Vagina (tissue), 2 donors: ENCODE measurements around the gene BCL6. TPM values are rescaled to one million over a fixed set of nuclear protein-coding genes. Genes with fewer than 3 reads are reported as not detected.
A peak's percentile ranks its signal among the peaks of the same experiment; 100 is the strongest.

Experiments used
- DNase-seq, 2 donors: peaks; one replicate each; pipeline ENCODE4 v3.0.0-alpha.2; 2017; ENCODE audit errors: extremely low spot score in 2 of 2
- H3K27ac ChIP-seq: fragments of 200-600 bp; sonication (generic); one replicate; pipeline ENCODE4 v1.5.1; 2019
- H3K27me3 ChIP-seq: fragments of 200-600 bp; sonication (generic); one replicate; pipeline ENCODE4 v1.5.1; 2019
- H3K36me3 ChIP-seq, 2 donors: fragments of 200-600 bp; sonication (generic); one replicate each; pipeline ENCODE4 v1.5.1; 2017 to 2019
- H3K4me1 ChIP-seq: fragments of 200-600 bp; sonication (generic); one replicate; pipeline ENCODE4 v1.5.1; 2019
- H3K4me3 ChIP-seq, 2 donors: fragments of 200-600 bp; sonication (generic); 1 replicate in 1 of 2; 2 replicates in 1 of 2; pipeline ENCODE4 v1.5.1; 2016 to 2019
- H3K9me3 ChIP-seq: fragments of 200-600 bp; sonication (generic); one replicate; pipeline ENCODE4 v1.5.1; 2019
- CTCF ChIP-seq, 3 experiments: fragments of 450-650 bp in 2 of 3; fragments of 200-600 bp in 1 of 3; sonication (generic) in 1 of 3; IDR thresholded peaks; one replicate each; pipeline ENCODE4 v1.5.1; 2017 to 2019; ENCODE audit warnings: antibody characterized with exemption in 3 of 3, mild to moderate bottlenecking in 2 of 3, moderate library complexity in 2 of 3
- POLR2A ChIP-seq, 2 donors: fragments of 450-650 bp; IDR thresholded peaks; one replicate each; pipeline ENCODE4 v1.6.1; 2017; ENCODE audit warnings: antibody characterized with exemption in 2 of 2, mild to moderate bottlenecking in 2 of 2, moderate library complexity in 2 of 2
- POLR2AphosphoS5 ChIP-seq, 2 donors: sonication (generic); formaldehyde crosslinking; IDR thresholded peaks; one replicate each; pipeline ENCODE4 v1.9.0; 2017; ENCODE audit warnings: antibody characterized with exemption in 2 of 2, mild to moderate bottlenecking in 2 of 2, low read depth in 1 of 2; ENCODE audit not compliant: insufficient read depth in 1 of 2
- intact Hi-C: fragments of 100-400 bp; cut with DNase I; formaldehyde crosslinking; loops from one replicate; pipeline ENCODE4 v1.15.1; 2023
- total RNA-seq: library from RNA; depleted of rRNA; stranded (reverse); fragments of >200 nt; gene quantifications from one replicate; pipeline ENCODE4 v1.2.3, GENCODE V29; 2016

BCL6 gene
- total RNA-seq, 1 donor from 2014 or later: 133 TPM

- intact Hi-C loops: loop anchor here (5.0 to 10.0 kb wide), 4 partner anchors 410 to 1042 kb away; partner anchors contain the start of gene LPP
- H3K9me3 ChIP-seq: no peaks in the 10 kb centered on the region
- H3K27me3 ChIP-seq: no peaks in the 10 kb centered on the region
- TF ChIP-seq POLR2AphosphoS5 (IDR thresholded peaks at IDR 0.05; ENCODE audit: insufficient read depth in 1 of 2, low read depth in 1 of 2) (no peak), CTCF (IDR thresholded peaks at IDR 0.05) (no peak), POLR2A (IDR thresholded peaks at IDR 0.05) (no peak)
- peak overlapping the region; percentile 52 to 77 for H3K4me3 ChIP-seq
- peaks cover 16% of the 10 kb centered on the region for H3K4me1 ChIP-seq
- H3K36me3 ChIP-seq: no peaks in the 10 kb centered on the region
- DNase-seq: no peak
- peak overlapping the region; percentile 99 for H3K27ac ChIP-seq
Observed at GRCh38 chr3:187742351-187743171, 2.7 kb downstream of the BCL6 start.

GRCh38 chr3:187741403-187742350 is 3.6 kb downstream of the BCL6 start:
- Histone ChIP-seq H3K4me3 (peak overlapping the region; percentile 52 to 77), H3K4me1 (peaks cover 16% of the 10 kb centered on the region), H3K9me3 (no peaks in the 10 kb centered on the region), H3K27ac (peak overlapping the region; percentile 99), H3K36me3 (no peaks in the 10 kb centered on the region), H3K27me3 (no peaks in the 10 kb centered on the region)
- TF ChIP-seq POLR2AphosphoS5 (IDR thresholded peaks at IDR 0.05; ENCODE audit: insufficient read depth in 1 of 2, low read depth in 1 of 2) (peak in 1 of 2 donors; percentile 74), CTCF (IDR thresholded peaks at IDR 0.05) (peak; percentile 44 to 89 (median 44)), POLR2A (IDR thresholded peaks at IDR 0.05) (no peak)
- intact Hi-C loops: loop anchor here (5.0 to 10.0 kb wide), 4 partner anchors 411 to 1043 kb away; partner anchors contain the start of gene LPP
- DNase-seq: peak in 1 of 2 donors; percentile 88

- Histone ChIP-seq H3K4me1 (peaks cover 26% of the 10 kb centered on the region), H3K4me3 (peak overlapping the region; percentile 52 to 77), H3K36me3 (no peaks in the 10 kb centered on the region), H3K27ac (peak overlapping the region; percentile 99), H3K27me3 (no peaks in the 10 kb centered on the region), H3K9me3 (no peaks in the 10 kb centered on the region)
- peak in 1 of 2 donors; percentile 90 for DNase-seq
- TF ChIP-seq CTCF (IDR thresholded peaks at IDR 0.05): peak; percentile 80 to 93 (median 82)
- peak; percentile 21 to 68 for TF ChIP-seq POLR2AphosphoS5 (IDR thresholded peaks at IDR 0.05; ENCODE audit: insufficient read depth in 1 of 2, low read depth in 1 of 2)
- no peak for TF ChIP-seq POLR2A (IDR thresholded peaks at IDR 0.05)
- intact Hi-C loops: loop anchor here (5.0 to 10.0 kb wide), 4 partner anchors 412 to 1044 kb away; partner anchors contain the start of gene LPP
Observed at GRCh38 chr3:187740421-187741399, 4.6 kb downstream of the BCL6 start.

- intact Hi-C loops: loop anchor here (2.0 to 10.0 kb wide), 6 partner anchors 413 to 1405 kb away; partner anchors contain the start of gene LPP
- peaks cover 35% of the 10 kb centered on the region for H3K4me1 ChIP-seq
- H3K36me3 ChIP-seq: peaks cover 0 to under 1% of the 10 kb centered on the region in 2 donors
- H3K9me3 ChIP-seq: no peaks in the 10 kb centered on the region
- peak overlapping the region; percentile 99 for H3K27ac ChIP-seq
- DNase-seq: peak in 1 of 2 donors; percentile 98
- no peaks in the 10 kb centered on the region for H3K27me3 ChIP-seq
- TF ChIP-seq POLR2AphosphoS5 (IDR thresholded peaks at IDR 0.05; ENCODE audit: insufficient read depth in 1 of 2, low read depth in 1 of 2): peak; percentile 68 to 92
- TF ChIP-seq CTCF (IDR thresholded peaks at IDR 0.05): peak; percentile 68 to 97 (median 97)
- TF ChIP-seq POLR2A (IDR thresholded peaks at IDR 0.05): no peak
- peak overlapping the region; percentile 52 to 77 for H3K4me3 ChIP-seq
Observed at GRCh38 chr3:187739561-187740332, 5.5 kb downstream of the BCL6 start.
